GM06990 (cell line): ENCODE measurements around the gene RAD51.
"Not testable (repeated sequence)": the region's sequence is repeated elsewhere in the genome, so short reads cannot be mapped to it uniquely, and the experiment has no call there.

Experiments
- DNase-seq: peaks from one replicate; pipeline ENCODE4 v3.0.0-alpha.2; 2011; ENCODE audit not compliant: insufficient read length; ENCODE audit errors: extremely low read depth
- H3K27me3 ChIP-seq: replicated peaks from 2 replicates; pipeline ENCODE4 v1.6.0; 2011; ENCODE audit warnings: low read length; ENCODE audit not compliant: control insufficient read depth, insufficient read depth
- H3K36me3 ChIP-seq: 2 replicates; pipeline ENCODE4 v1.5.1; 2011; ENCODE audit warnings: low read length; ENCODE audit not compliant: control insufficient read depth, insufficient read depth
- H3K4me3 ChIP-seq: replicated peaks from 2 replicates; pipeline ENCODE4 v1.5.1; 2011; ENCODE audit warnings: low read depth, mild to moderate bottlenecking, control low read depth, low read length
- TF ChIP-seq, protein P1 (sequence below): IDR thresholded peaks from 2 replicates; pipeline ENCODE4 v1.5.1; 2011; ENCODE audit warnings: low read length, control low read depth, mild to moderate bottlenecking, inconsistent platforms; ENCODE audit not compliant: insufficient read depth, poor library complexity, severe bottlenecking

Gene RAD51

DNA sequence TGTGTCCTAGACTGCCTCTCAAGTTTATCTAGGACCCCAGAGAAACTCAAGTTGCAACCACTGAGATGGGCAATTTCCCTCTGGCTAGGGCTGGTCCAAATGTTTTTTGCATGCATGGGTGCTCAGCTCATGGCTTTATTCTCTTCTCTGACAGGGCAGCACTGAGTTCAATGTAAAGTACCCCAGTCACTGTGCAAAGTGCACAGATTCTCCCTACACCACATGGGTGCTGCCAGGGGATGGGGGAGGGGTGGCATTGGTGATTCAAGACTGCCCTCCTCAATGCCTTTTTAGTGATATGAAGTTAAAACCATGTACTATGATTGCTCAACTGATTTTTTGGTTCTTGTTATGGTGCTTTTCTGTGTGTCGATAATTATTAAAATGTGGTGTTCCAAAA is 14.8 kb upstream of the RAD51 start:
- Histone ChIP-seq H3K36me3 (no peaks in the 10 kb centered on the region), H3K27me3 (no peaks in the 10 kb centered on the region), H3K4me3 (no peak overlapping the region)
- DNase-seq: no peak
- TF ChIP-seq, protein P1, sequence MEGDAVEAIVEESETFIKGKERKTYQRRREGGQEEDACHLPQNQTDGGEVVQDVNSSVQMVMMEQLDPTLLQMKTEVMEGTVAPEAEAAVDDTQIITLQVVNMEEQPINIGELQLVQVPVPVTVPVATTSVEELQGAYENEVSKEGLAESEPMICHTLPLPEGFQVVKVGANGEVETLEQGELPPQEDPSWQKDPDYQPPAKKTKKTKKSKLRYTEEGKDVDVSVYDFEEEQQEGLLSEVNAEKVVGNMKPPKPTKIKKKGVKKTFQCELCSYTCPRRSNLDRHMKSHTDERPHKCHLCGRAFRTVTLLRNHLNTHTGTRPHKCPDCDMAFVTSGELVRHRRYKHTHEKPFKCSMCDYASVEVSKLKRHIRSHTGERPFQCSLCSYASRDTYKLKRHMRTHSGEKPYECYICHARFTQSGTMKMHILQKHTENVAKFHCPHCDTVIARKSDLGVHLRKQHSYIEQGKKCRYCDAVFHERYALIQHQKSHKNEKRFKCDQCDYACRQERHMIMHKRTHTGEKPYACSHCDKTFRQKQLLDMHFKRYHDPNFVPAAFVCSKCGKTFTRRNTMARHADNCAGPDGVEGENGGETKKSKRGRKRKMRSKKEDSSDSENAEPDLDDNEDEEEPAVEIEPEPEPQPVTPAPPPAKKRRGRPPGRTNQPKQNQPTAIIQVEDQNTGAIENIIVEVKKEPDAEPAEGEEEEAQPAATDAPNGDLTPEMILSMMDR: no peak

DNA sequence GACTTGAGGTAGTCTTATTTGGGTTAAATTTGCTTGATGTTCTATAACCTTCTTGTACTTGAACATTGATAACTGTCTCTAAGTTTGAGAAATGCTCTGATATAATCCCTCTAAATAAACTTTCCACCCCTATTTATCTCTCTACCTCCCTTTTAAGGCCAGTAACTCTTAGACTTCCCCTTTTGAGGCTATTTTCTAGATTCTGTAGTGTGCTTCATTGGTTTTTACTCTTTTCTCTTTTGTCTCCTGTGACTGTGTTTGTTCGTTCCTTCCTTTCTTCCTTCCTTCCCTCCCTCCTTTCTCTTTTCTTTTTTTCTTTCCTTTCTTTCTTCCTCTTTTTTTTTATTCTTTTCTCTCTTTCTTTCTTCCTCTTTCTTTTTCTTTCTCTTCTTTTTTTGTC is 14.0 kb upstream of the RAD51 start:
- H3K27me3 ChIP-seq, DNase-seq, H3K36me3 ChIP-seq, H3K4me3 ChIP-seq: not testable (repeated sequence)

DNA sequence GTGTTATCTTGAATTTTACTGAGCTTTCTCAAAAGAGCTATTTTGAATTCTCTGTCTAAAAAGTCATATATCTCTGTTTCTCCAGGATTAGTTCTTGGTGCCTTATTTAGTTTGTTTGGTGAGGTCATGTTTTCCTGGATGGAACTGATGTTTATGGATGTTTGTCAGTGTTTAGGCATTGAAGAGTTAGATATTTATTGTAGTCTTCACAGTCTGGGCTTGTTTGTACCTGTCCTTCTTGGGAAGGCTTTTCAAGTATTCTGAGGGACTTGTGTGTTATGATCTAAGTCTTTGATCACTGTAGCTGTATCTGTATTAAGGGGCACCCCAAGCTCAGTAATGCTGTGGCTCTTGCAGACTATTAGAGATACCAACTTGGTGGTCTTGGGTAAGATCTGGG is 10.6 kb upstream of the RAD51 start:
- H3K27me3 ChIP-seq: no peaks in the 10 kb centered on the region
- DNase-seq: no peak
- TF ChIP-seq, protein P1: no peak
- no peaks in the 10 kb centered on the region for H3K36me3 ChIP-seq
- H3K4me3 ChIP-seq: no peak overlapping the region

DNA sequence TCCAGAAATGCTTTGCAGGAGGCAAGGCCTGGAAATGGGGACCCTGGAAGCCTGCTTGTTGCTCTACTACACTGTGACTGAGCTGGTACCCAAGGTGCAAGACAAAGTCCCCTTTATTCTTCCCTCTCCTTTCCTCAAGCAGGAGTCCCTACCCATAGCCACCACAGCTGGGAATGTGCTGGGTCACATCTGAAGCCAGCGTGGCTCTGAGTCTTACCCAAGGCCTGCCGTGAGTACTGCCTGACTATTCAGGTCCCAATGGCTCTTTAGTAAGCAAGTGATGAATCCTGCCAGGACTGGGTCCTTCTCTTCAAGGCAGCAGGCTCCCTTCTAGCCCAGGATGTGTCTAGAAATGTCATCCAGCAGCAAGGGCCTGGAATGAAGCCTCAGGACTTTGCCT is 9.6 kb upstream of the RAD51 start:
- no peaks in the 10 kb centered on the region for H3K27me3 ChIP-seq
- no peaks in the 10 kb centered on the region for H3K36me3 ChIP-seq
- no peak for DNase-seq
- TF ChIP-seq, protein P1: no peak
- no peak overlapping the region for H3K4me3 ChIP-seq

DNA sequence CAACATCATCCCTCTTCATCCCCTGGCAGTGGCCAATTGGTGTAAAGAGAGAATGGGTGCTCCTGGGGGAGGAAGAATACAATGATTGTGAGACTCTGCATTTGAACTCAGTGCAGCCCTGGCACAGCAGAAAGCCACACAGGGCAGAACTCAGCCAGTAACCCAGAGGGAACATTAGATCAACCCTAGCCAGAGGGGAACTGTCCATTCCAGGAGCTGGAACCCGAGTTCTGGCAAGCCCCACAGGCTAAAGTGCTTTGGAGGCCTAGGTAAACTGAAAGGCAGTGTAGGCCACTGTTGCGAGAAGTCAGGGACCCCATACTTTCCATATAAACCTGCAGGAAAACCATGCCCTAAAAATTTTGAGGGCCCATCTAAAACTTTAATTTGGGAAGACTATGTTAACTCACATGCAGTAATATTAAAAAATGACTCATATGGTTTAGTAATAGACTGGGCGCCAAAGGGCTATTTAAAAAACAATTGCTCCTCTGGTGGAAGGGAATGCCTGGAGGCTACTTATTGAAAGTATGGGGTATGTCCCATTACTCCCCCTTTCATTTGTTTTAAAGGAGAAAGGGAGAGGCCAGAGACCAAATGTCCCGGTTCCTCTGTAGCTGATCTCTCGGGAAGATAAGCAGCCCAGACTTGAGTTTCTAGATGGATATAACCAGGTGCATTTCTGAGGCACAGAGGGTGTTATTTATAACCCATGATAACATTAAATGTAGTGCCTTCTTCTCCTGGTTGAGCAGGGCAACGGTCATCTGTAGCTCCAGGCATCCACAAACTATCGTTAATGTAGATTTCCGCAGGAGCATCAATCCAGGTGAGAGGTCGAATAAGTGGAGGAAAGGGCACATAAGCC is 5.8 kb upstream of the RAD51 start:
- Histone ChIP-seq H3K36me3 (no peaks in the 10 kb centered on the region; the same call in none of the 2 replicates), H3K27me3 (no peaks in the 10 kb centered on the region), H3K4me3 (no peak overlapping the region)
- DNase-seq: no peak
- TF ChIP-seq, protein P1: no peak

DNA sequence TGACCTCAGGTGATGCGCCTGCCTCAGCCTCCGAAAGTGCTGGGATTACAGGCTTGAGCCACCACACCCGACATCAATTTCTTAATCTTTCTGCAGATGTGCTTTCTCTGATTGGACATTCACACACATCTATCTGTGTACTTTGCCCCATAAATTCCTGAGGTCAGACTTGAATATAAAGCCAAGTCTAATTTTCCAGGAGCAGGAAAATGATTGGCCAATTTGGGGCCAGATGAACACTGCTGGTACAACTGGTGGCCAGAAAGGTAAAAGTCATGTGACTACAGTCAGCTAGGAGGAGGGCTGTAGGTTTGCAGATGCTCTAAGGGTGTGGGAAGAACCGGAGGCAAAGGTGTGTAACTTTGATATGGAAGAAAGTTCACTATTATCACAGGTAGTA is 3.2 kb upstream of the RAD51 start:
- TF ChIP-seq, protein P1: no peak
- Histone ChIP-seq H3K4me3 (no peak overlapping the region), H3K36me3 (no peaks in the 10 kb centered on the region; the same call in none of the 2 replicates), H3K27me3 (no peaks in the 10 kb centered on the region)
- no peak for DNase-seq
